Measurements from ENCODE around the gene DUSP28. TPM values are rescaled to one million over a fixed set of nuclear protein-coding genes. Genes with fewer than 3 reads are reported as not detected.
A peak's percentile ranks its signal among the peaks of the same experiment; 100 is the strongest.

Gene DUSP28
- total RNA-seq, 1 donor from 2014 or later, result 1.5 TPM

- peaks cover 12% of the 10 kb centered on the region for H3K4me1 Mint-ChIP-seq (ENCODE audit: unreplicated experiment)
- peaks cover 3% of the 10 kb centered on the region for H3K9me3 Mint-ChIP-seq (ENCODE audit: unreplicated experiment)
- TF ChIP-seq CTCF (IDR thresholded peaks at IDR 0.05; ENCODE audit: unreplicated experiment), result no peak
- peaks cover 10% of the 10 kb centered on the region for H3K36me3 Mint-ChIP-seq (ENCODE audit: low read depth, unreplicated experiment)
- no peak for DNase-seq (ENCODE audit: low spot score)
- peaks cover 22% of the 10 kb centered on the region for H3K27me3 Mint-ChIP-seq (ENCODE audit: unreplicated experiment)
- no peak overlapping the region for H3K4me3 Mint-ChIP-seq (ENCODE audit: unreplicated experiment)
- no peak overlapping the region for H3K27ac Mint-ChIP-seq (ENCODE audit: unreplicated experiment)
Measured at GRCh38 chr2:240555541-240556250, 4.5 kb upstream of the DUSP28 start.

GRCh38 chr2:240556553-240557100, 3.5 kb upstream of the DUSP28 start:
- TF ChIP-seq CTCF (IDR thresholded peaks at IDR 0.05; ENCODE audit: unreplicated experiment), result peak; percentile 62
- Mint-ChIP-seq H3K36me3 (ENCODE audit: low read depth, unreplicated experiment) (peaks cover 10% of the 10 kb centered on the region), H3K9me3 (ENCODE audit: unreplicated experiment) (peaks cover 3% of the 10 kb centered on the region), H3K27ac (ENCODE audit: unreplicated experiment) (no peak overlapping the region), H3K4me3 (ENCODE audit: unreplicated experiment) (no peak overlapping the region), H3K4me1 (ENCODE audit: unreplicated experiment) (peaks cover 15% of the 10 kb centered on the region), H3K27me3 (ENCODE audit: unreplicated experiment) (peaks cover 22% of the 10 kb centered on the region)
- peak; percentile 73 for DNase-seq (ENCODE audit: low spot score)

- Mint-ChIP-seq H3K4me3 (ENCODE audit: unreplicated experiment) (no peak overlapping the region), H3K27me3 (ENCODE audit: unreplicated experiment) (peaks cover 21% of the 10 kb centered on the region), H3K4me1 (ENCODE audit: unreplicated experiment) (peaks cover 17% of the 10 kb centered on the region), H3K36me3 (ENCODE audit: low read depth, unreplicated experiment) (peaks cover 9% of the 10 kb centered on the region), H3K27ac (ENCODE audit: unreplicated experiment) (no peak overlapping the region), H3K9me3 (ENCODE audit: unreplicated experiment) (no peaks in the 10 kb centered on the region)
- no peak for TF ChIP-seq CTCF (IDR thresholded peaks at IDR 0.05; ENCODE audit: unreplicated experiment)
- peak; percentile 16 for DNase-seq (ENCODE audit: low spot score)
Measured at GRCh38 chr2:240557101-240557751, 2.9 kb upstream of the DUSP28 start.

- no peak for TF ChIP-seq CTCF (IDR thresholded peaks at IDR 0.05; ENCODE audit: unreplicated experiment)
- Mint-ChIP-seq H3K4me1 (ENCODE audit: unreplicated experiment) (peaks cover 17% of the 10 kb centered on the region), H3K27ac (ENCODE audit: unreplicated experiment) (no peak within 1 kb of the TSS)
Measured at GRCh38 chr2:240557808-240558207, 2.3 kb upstream of the DUSP28 start, which contains the start of gene ANKMY1. ANKMY1 (minus strand) TSS chr2:240557988; CDS start chr2:240557335, 653 bp downstream.

More at GRCh38 chr2:240557808-240558207, 2.3 kb upstream of the DUSP28 start, which contains the start of gene ANKMY1:
- H3K27me3 Mint-ChIP-seq (ENCODE audit: unreplicated experiment), result peaks cover 21% of the 10 kb centered on the region
- peak within 1 kb of the TSS; percentile 81 for H3K4me3 Mint-ChIP-seq (ENCODE audit: unreplicated experiment)
- peak; percentile 82 for DNase-seq (ENCODE audit: low spot score)
- H3K36me3 Mint-ChIP-seq (ENCODE audit: low read depth, unreplicated experiment), result peaks cover 9% of the 10 kb centered on the region
- no peaks in the 10 kb centered on the region for H3K9me3 Mint-ChIP-seq (ENCODE audit: unreplicated experiment)
